HUES64 (cell line): ENCODE data around the gene PRDM15.

Source experiments
- H3K27ac ChIP-seq: 2 replicates; pipeline ENCODE4 v1.7.0; 2013; ENCODE audit warnings: low read depth, low read length, inconsistent platforms
- H3K27me3 ChIP-seq: 2 replicates; pipeline ENCODE4 v1.6.1; 2013; ENCODE audit warnings: mild to moderate bottlenecking, low read length; ENCODE audit not compliant: insufficient read depth
- H3K36me3 ChIP-seq: 2 replicates; pipeline ENCODE4 v1.6.1; 2013; ENCODE audit warnings: mild to moderate bottlenecking, low read length; ENCODE audit not compliant: insufficient read depth
- H3K4me1 ChIP-seq: 2 replicates; pipeline ENCODE4 v1.6.1; 2013; ENCODE audit warnings: mild to moderate bottlenecking, low read length, moderate library complexity; ENCODE audit not compliant: insufficient read depth
- H3K4me3 ChIP-seq: 2 replicates; pipeline ENCODE4 v1.5.1; 2013; ENCODE audit warnings: mild to moderate bottlenecking, low read length, moderate library complexity
- H3K9ac ChIP-seq: 2 replicates; pipeline ENCODE4 v1.6.1; 2013; ENCODE audit warnings: mild to moderate bottlenecking, low read depth, low read length
- H3K9me3 ChIP-seq: 2 replicates; pipeline ENCODE4 v1.6.1; 2013; ENCODE audit warnings: low read depth, low read length; ENCODE audit not compliant: insufficient read depth
- WGBS: fragments of 150-250, 120-280 bp; methylation state at CpG from one replicate; pipeline ENCODE4 v1.1.7; 2013; ENCODE audit warnings: missing lambda C conversion rate; 5-methylcytosine and 5-hydroxymethylcytosine counted together

The PRDM15 gene

GRCh38 chr21:41897047-41897669 is 18.0 kb upstream of the PRDM15 start:
- H3K27ac ChIP-seq: no peak overlapping the region
- peaks cover 8% of the 10 kb centered on the region for H3K36me3 ChIP-seq
- no peak overlapping the region for H3K9ac ChIP-seq
- H3K27me3 ChIP-seq: no peaks in the 10 kb centered on the region
- H3K4me3 ChIP-seq: no peak overlapping the region
- 72% methylated on average over 11 of the region's 11 CpGs for WGBS
- no peaks in the 10 kb centered on the region for H3K9me3 ChIP-seq
- peaks cover 30% of the 10 kb centered on the region for H3K4me1 ChIP-seq

- H3K9me3 ChIP-seq: no peaks in the 10 kb centered on the region
- H3K27ac ChIP-seq: no peak overlapping the region
- WGBS: 86% methylated on average over 21 of the region's 22 CpGs
- no peak overlapping the region for H3K4me3 ChIP-seq
- H3K27me3 ChIP-seq: no peaks in the 10 kb centered on the region
- peaks cover 30% of the 10 kb centered on the region for H3K4me1 ChIP-seq
- peaks cover under 1% of the 10 kb centered on the region; the same call in 1 of the 2 replicates for H3K36me3 ChIP-seq
- no peak overlapping the region for H3K9ac ChIP-seq
Observed at GRCh38 chr21:41895643-41896493, 16.7 kb upstream of the PRDM15 start.

- Histone ChIP-seq H3K36me3 (no peaks in the 10 kb centered on the region), H3K27me3 (no peaks in the 10 kb centered on the region), H3K9me3 (no peaks in the 10 kb centered on the region), H3K27ac (no peak overlapping the region), H3K4me3 (no peak overlapping the region), H3K4me1 (peaks cover 30% of the 10 kb centered on the region), H3K9ac (no peak overlapping the region)
- WGBS: 90% methylated on average over 13 of the region's 13 CpGs
Observed at GRCh38 chr21:41894922-41895557, 15.9 kb upstream of the PRDM15 start.

- H3K4me3 ChIP-seq: no peak overlapping the region
- WGBS: 89% methylated on average over 9 of the region's 9 CpGs
- no peaks in the 10 kb centered on the region for H3K9me3 ChIP-seq
- H3K4me1 ChIP-seq: peaks cover 30% of the 10 kb centered on the region
- H3K36me3 ChIP-seq: no peaks in the 10 kb centered on the region
- H3K27ac ChIP-seq: no peak overlapping the region
- no peaks in the 10 kb centered on the region for H3K27me3 ChIP-seq
- H3K9ac ChIP-seq: no peak overlapping the region
Observed at GRCh38 chr21:41894511-41894910, 15.4 kb upstream of the PRDM15 start.

GRCh38 chr21:41892726-41893125 is 13.6 kb upstream of the PRDM15 start:
- Histone ChIP-seq H3K27ac (no peak overlapping the region), H3K9me3 (no peaks in the 10 kb centered on the region), H3K27me3 (no peaks in the 10 kb centered on the region), H3K4me3 (no peak overlapping the region), H3K36me3 (no peaks in the 10 kb centered on the region), H3K4me1 (peaks cover 23% of the 10 kb centered on the region), H3K9ac (no peak overlapping the region)
- 96% methylated on average over 16 of the region's 16 CpGs for WGBS

GRCh38 chr21:41891132-41891531 is 12.0 kb upstream of the PRDM15 start:
- Histone ChIP-seq H3K27me3 (no peaks in the 10 kb centered on the region), H3K4me3 (no peak overlapping the region), H3K9me3 (no peaks in the 10 kb centered on the region), H3K36me3 (no peaks in the 10 kb centered on the region), H3K27ac (no peak overlapping the region), H3K4me1 (peaks cover 7% of the 10 kb centered on the region; the same call in 1 of the 2 replicates), H3K9ac (no peak overlapping the region)
- WGBS: 87% methylated on average over 5 of the region's 5 CpGs

- no peaks in the 10 kb centered on the region for H3K36me3 ChIP-seq
- no peak overlapping the region for H3K4me3 ChIP-seq
- 92% methylated on average over 5 of the region's 6 CpGs for WGBS
- no peaks in the 10 kb centered on the region; the same call in 1 of the 2 replicates for H3K4me1 ChIP-seq
- H3K9ac ChIP-seq: no peak overlapping the region
- H3K27me3 ChIP-seq: no peaks in the 10 kb centered on the region
- no peak overlapping the region for H3K27ac ChIP-seq
- no peaks in the 10 kb centered on the region for H3K9me3 ChIP-seq
Observed at GRCh38 chr21:41890355-41890754, 11.2 kb upstream of the PRDM15 start.

- H3K4me1 ChIP-seq: peaks cover 3% of the 10 kb centered on the region
- H3K27ac ChIP-seq: no peak overlapping the region
- H3K9me3 ChIP-seq: no peaks in the 10 kb centered on the region
- WGBS: 95% methylated on average over 13 of the region's 13 CpGs
- H3K4me3 ChIP-seq: no peak overlapping the region
- H3K36me3 ChIP-seq: no peaks in the 10 kb centered on the region
- no peak overlapping the region for H3K9ac ChIP-seq
- no peaks in the 10 kb centered on the region for H3K27me3 ChIP-seq
Observed at GRCh38 chr21:41888749-41889376, 9.7 kb upstream of the PRDM15 start.

- no peaks in the 10 kb centered on the region for H3K9me3 ChIP-seq
- H3K4me1 ChIP-seq: peaks cover 3% of the 10 kb centered on the region
- WGBS: 91% methylated on average over 5 of the region's 5 CpGs
- no peak overlapping the region for H3K4me3 ChIP-seq
- H3K9ac ChIP-seq: no peak overlapping the region
- H3K27ac ChIP-seq: no peak overlapping the region
- no peaks in the 10 kb centered on the region for H3K36me3 ChIP-seq
- no peaks in the 10 kb centered on the region for H3K27me3 ChIP-seq
Observed at GRCh38 chr21:41887667-41888066, 8.5 kb upstream of the PRDM15 start.

GRCh38 chr21:41886328-41886727 is 7.2 kb upstream of the PRDM15 start:
- H3K9ac ChIP-seq: no peak overlapping the region
- H3K27ac ChIP-seq: no peak overlapping the region
- no peak overlapping the region for H3K4me3 ChIP-seq
- H3K36me3 ChIP-seq: no peaks in the 10 kb centered on the region
- H3K27me3 ChIP-seq: no peaks in the 10 kb centered on the region
- no peaks in the 10 kb centered on the region for H3K9me3 ChIP-seq
- peaks cover 3% of the 10 kb centered on the region for H3K4me1 ChIP-seq
- WGBS: 84% methylated on average over 7 of the region's 7 CpGs
